ENCODE results near the gene SHC3.

GRCh38 chr9:89065921-89066320, 112.7 kb downstream of the SHC3 start:
- no peak for TF ChIP-seq CTCF (IDR thresholded peaks at IDR 0.05)
- no peak for TF ChIP-seq ZFX (IDR thresholded peaks at IDR 0.05; ENCODE audit: borderline replicate concordance)

All from 22Rv1 (cell line).